ENCODE measurements around the gene RELL1.

The RELL1 gene

DNA sequence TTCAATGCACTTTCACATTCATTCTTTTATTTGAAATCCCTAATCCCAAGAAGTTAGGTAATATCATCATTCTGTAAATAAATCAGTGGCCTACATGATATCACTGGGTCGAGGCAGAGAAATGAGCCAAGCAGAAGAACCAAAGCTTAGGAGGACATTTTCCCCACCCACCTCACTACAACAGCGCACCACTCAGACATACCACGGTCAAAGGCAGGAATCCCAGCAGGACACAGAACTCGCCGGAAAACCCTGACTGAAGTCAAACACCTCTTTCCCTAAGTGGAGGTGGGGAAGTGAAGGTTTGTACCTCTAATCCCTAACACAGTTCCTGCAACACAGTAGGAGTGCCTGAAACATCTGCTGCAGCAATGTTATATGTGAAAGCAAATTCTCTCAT, 21.5 kb downstream of the RELL1 start:
- DNase-seq, result no peak

DNA sequence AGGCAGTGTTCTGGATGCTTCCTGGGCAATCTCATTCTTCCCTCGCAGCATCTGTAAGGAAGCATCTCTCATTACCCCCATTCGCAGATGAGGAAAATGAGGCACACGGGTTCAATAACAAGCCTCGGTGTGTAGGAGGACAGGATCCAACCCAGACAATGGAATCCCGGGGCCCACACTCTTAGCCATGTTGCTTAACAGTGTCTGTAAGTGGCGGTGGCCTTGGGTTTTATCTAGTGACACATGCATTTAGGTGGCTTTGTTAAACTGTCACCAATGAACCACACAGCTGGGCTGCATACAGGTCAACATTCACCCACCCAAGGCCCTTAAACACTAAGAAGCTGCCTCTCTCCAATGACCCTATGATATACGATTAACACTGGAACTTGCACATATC, 22.6 kb downstream of the RELL1 start:
- no peak for DNase-seq

DNA sequence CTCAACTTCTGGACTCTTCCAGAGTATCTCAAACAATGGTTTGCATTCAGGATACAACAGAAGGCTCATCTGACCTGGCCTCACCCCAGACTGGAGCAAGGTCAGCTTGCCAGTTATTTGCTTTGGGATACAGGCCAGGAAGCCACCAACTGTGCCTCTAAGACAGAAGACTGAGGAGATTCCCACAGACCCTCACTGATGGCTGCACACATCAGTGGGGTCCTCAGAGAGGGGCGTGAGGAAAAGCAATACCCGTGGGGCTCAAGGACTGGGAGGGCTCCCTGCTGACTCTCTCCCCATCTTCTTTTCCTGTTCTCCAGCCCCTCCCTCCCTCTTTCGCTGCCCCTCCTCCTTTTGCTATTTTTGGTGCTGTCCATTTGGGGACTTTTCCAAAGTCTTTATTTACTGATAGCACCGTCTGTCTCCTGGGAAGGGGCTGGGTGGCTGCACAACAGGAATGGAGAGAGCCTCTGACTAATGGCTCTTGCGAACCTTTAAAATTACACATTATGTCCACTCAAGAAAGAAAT, 23.2 kb downstream of the RELL1 start:
- DNase-seq, result no peak

DNA sequence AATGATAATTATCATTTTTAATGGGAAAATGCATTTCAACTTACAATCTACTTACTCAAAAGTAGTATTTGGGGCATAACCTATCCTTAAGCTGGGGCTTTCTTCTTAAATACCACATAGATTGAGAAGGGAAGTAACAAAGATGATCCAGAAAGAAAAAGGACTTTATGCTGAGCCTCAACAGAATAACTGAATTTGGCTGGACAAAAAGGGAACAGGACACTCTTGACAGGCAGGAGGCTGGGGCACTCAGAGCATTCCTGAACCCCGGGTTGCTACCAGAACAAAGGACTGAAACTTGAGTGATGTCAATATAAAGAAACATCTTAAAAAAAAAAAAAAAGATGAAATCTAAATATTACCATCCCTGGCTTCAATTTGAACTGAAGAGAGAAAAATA, 23.9 kb downstream of the RELL1 start:
- DNase-seq, result no peak

DNA sequence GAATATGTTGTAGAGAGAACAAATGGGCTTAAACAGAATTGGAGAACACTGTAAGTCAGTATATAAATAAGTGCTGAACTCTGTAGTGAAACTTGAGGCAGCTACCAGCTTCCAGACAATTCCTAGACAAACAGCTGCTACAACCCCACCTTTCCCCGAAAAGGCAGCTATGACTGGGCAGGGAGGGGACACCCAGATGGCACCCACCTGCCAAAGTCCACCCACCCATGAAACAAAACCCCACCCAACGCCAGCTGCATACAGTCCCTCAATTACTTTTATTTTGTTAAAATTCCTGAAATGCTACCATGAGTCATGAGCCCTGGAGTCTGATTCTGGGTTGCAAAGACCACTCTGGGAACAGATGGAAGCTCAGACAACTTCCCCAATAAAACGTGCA, 24.4 kb downstream of the RELL1 start:
- DNase-seq, result no peak

DNA sequence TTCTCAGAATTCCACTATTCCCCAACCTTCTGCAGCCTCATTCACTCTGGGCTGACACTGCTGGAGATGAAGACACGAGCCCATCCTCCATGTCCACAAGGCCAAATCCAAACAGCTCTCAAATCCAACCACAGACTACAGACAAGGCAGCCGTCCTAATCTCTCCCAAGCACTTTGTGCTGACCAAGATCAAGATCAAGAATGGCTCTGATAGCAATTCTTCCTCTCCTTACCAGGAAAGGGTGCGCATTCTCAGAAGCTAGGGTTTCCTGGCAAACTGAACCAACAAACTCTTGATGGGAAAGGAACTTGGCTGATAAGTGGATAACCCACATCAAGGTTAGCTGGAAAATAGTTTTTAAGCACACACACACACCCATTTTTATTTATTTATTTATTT, 26.5 kb downstream of the RELL1 start:
- no peak for DNase-seq

DNA sequence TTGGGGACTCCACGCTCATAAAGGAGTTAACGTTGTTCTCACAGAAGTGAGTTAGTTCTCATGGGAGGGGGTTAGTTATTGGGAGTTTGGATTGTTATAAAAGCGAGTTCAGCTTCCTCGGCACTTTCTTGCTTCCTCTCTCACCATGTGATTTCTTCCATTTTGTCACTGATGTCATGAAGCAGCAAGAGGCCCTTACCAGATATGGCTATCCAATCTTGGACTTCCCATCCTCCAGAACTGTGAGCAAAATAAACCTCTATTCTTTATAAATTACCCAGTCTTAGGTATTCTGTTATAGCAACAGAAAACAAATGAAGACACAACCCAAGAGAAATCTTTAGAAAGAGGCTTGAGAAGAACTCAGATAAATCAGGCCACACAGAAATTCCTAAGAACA, 29.5 kb downstream of the RELL1 start:
- DNase-seq, result no peak

DNA sequence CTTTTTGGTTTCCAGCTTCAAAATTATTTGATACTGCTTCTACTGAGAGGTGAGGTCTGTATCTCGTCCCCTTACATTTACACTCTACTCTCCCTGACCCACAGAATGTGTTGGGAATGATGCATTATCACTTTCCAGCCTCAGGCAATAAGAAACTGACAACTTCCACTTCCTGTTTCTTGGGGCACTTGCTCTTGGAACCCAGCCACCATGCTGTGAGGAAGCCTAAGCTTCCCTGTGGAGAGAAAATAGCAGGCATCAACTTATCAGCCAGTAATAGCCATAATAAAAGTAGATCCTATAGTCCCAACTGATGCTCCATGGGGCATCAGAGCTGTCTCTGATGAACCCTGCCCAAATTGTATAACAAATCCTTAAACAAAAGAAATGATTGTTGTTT, 32.6 kb downstream of the RELL1 start:
- no peak for DNase-seq

DNA sequence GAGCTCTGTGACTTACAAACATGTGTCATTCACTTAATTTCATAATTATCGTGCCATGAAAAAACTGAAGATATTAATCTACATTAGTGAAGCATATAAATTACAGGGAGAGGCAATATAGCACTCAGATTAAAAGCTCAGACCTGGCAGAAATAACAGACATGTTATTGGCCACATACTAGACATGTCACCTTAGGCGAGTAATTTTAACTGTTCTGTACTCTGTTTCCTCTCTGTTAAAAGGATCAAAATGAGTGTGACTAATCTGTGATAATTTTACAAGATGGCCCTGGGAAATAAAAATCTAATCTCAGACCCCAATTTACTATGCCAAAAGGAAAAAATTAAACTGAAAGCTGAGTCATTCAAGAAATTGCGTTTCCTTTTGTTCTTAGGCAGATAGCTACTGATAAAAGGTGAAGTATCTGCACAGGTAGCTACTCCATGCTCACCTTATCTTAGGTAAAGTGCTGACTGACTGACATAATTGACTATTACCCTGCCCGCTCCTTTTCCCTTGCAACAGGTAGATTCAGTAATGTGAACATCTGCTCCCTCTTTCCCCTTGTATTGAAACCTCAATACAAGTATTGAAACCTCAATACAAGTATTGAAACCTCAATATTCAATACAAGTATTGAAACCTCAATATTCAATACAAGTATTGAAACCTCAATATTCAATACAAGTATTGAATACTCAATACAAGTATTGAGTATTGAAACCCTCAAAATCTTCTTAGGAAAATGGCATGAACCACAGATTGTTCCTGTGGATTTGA, 33.2 kb downstream of the RELL1 start:
- no peak for DNase-seq

DNA sequence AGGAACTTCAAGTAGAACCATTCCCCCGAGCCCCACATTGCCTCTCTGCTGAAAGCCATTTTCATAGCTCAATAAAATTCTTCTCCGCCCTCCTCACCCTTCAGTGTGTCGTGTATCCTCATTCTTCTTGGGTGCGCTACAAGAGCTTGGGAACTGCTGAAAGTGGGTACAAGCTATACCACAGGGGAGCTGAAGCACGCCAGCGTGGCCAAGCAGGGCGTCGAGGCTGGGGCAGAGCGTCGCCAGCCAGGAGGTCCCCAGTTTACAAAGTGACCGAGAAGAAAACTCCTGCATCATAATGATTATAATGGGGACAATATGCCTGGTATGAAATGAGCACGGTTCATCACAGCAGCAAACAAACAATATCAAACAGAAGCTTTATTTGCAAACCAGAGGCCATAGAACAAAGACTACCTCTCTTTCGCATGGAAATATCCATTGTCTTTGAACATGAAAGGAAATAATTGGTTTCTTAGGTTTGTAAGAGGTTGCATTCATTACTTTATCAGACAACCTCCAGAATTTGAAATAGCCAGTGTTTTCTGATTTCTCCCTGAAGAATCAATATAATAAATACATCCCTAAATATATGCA, 34.3 kb downstream of the RELL1 start:
- DNase-seq, result no peak

DNA sequence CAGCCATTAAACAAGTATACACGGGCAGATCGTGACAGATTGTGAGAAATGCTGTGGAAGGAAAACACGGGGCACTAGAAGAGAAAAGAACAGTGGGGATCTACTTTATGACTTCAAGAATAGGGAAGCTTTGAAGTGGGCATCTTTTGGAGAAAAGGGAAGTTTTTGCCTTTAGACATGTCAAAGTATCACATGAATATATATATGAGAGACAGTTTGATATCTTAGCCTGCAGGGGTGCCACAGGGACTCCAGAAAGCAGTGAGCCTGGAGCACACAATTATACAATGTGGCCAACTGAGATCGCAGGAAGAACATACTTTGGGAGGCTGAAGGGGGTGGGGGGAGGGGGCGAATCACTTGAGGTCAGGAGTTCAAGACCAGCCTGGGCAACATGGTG, 35.7 kb downstream of the RELL1 start:
- DNase-seq, result no peak

DNA sequence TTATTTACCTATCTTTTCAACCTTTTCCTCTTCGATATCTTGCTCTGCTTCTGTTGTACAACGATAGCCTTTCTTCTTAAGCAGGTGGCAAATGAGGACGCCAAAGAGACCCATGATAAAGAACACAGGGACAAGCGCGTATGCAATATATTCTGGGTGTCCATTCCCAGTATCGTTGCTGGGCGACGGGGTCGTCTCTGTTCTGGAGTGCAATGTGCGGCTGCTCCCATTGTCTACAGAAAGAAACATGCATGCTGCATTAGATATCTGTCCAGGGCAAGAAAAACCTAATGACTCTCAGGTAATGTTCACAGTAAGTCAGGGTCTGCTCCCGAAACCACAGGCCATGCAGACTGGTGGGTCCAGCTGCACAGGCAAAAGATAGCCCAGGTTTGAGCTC, 36.9 kb downstream of the RELL1 start:
- no peak for DNase-seq

DNA sequence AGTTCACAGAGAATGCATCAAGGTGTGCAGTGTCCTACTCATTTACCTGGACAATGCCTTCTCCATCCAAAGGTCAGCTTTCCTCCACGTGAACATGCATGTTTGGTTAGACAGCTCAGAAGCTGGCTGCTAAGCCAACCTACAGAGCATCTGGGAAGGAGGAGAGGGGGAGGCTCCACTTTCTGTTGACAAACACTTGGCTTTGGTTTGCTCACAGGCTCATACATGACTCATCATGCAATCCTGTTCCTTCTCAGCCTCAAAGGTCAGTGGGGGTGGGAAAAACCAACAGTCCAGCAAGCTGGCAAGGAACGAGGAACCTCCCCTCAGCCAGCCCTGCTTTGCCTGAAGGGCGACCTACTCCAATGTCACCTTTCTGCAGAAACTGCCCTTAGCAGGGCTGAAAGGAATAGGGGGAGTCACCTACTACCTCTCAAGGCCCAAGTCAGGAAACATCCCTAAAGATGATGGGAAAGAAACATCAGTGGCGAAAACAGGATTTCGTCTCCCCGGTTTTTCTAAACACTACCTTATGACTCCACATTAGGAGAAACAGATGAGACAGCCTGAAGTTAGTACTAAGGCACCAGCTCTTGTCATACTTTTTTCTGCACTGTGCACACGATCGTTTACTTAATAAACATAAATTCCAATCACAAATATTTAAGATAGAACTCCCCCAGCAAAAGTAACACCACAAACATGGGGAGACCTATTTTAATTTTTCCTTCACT, 37.9 kb downstream of the RELL1 start:
- no peak for DNase-seq

DNA sequence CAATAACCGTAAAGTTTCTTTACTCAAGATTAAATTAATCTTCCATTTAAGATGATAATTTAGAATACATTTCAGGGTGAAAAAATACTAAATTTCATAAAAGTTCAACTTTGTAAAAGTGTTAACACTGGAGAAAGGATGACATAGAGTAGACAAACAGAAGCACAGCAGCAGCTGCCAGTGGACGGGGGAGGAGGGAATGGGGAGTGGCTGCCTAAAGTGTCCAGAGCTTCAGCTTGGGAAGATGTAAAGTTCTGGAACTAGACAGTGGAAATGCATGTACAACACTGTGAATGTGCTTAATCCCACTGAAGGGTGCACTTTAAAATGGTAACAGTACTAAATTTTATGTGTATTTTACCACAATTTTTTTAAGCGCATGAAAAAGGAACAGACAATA, 39.9 kb downstream of the RELL1 start:
- no peak for DNase-seq

DNA sequence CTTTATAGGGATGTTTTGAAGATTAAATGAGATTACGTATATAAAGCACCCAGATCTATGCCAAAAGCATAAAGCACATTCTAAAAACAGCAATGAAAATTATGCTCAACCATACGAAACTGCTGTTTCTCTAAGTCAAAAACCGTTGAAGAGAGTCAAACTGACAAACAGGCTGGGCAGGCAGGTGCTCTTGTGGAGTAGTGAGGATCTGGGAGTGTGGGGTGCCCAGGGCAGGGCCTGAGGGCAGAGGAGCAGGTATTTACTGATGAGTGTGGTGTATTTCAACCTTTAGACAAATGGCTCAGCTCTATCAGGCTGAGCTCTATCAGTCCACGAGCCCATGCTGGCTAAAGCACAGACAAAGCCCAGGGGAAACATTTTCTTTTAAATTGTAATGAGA, 40.4 kb downstream of the RELL1 start:
- no peak for DNase-seq

DNA sequence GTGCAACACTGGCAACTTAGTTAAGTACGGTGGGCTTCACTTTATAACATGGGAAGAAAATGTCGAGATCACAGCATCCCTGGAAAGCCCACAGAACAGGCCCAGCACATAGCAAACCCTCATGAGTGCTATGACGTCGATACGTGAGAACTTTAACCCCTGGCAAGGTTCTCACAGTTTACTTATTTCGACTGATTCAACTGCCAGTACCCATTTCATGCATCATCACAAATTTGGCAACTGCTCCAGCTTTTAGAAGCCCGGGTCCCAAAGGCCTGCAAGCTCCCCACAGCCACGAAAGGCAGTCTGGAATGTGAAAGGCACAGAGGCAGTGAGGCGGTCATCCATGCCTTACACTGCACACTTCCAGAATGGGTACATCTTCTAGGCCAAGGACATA, 41.2 kb downstream of the RELL1 start:
- no peak for DNase-seq

DNA sequence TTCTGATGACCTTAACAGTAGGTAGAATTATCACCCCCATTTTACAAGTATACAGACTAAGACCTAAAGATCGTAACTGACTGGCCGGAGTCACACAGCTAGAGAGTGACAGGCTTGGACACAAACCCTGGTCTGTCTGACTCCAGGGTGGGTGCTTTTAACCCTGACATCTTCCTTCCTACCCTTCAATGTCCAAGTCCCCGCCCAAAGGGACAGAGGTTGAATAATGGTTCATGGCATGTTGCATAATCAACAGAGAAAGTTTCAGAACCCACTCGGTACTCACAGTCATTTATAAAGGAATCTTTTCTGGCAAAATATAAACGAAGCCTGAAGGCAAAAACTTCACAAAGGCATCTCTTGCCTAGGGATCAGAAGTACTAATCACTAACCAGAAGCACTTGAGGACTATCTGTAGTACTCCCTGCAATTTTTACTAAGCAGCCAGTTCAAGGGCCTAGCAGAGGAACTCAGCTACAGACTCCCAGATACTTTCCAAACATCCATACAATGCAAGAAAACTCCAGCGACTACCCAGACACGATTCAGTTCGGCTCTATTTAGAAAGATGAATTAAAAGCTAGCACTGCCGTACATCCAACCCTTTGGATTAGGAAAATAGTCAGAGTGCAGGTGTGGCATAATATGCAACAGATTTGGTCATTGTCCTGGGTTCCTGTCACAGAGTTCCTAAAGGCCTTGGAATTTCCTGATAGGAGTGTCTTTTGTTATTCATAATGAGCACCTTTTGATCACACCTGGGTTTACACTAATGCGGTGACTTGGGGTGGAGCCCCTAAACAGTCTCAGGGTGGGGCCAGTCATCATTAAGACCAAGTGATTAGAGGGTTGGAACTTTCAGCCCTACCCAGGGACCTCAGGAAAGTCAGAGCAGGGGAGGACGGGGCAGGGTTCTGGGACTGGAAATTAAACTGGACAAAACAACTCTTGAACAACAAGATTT, 44.0 kb downstream of the RELL1 start:
- no peak for DNase-seq

DNA sequence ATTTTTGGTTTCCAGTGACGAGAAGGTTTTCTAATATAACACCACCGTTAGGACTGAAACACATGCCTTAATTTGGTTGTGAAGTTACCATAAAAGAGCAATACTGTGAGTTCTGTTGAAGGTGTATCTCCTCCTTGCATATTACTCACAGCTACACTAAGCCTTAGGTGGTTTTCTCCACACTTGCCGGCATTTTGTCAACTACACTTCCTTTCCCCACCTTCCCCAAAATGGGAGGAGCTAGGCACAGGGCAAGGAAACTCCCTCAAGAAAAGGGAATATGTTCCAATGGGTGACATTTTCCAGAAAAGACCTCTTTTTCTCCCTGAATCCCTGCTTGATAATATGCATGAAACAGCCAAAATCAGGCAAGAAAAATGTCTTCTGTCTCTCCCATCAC, 44.8 kb downstream of the RELL1 start:
- DNase-seq, result no peak

DNA sequence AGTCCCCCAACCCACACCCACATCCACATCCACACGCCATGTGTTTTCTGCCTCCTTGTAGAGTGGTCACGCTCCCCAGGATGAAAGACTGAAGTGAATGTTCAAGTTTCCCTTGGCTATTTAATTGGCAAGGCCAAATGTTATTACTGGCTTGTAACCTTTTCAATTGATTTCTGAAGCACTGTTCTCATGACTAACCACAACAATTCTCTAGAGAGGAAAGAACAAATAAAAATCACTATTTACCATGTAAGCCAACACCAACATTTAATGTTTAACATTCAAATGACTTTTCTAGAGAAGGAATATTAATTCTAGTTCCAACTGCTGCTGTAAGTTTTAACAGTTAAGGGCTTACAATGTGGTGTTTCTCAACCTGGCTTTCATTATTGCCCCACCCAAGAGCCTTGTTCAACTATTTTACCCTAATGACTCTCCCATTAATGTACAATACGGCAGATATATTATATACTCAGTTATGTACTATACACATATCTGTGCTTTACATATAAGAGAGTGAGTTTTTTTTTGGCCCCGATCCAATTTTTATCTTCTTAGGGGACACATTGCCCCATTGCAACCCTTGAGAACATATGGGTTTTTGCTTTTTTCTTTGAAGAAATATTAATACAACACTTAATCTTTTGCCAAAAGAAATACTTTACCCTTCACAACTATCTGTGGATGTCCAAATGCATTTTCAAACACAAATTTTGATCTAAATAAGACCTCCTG, 46.5 kb downstream of the RELL1 start:
- DNase-seq, result no peak

DNA sequence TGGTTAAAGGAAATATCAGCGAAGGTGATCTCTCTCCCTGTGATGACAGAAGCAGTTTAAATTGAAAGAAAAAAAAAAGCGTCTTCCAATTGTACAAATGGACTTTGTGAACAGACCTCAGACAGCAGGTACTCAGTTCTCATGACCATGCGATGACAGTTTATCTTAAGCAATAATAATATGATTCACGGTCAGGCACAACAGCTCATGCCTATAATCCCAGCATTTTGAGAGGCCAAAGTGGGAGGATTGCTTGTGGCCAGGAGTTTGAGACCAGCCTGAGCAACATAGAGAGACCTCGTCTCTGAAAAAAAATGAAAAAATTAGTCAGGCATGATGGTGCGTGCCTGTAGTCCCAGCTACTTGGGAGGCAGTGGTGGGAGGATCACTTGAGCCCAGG, 51.0 kb downstream of the RELL1 start:
- no peak for DNase-seq

DNA sequence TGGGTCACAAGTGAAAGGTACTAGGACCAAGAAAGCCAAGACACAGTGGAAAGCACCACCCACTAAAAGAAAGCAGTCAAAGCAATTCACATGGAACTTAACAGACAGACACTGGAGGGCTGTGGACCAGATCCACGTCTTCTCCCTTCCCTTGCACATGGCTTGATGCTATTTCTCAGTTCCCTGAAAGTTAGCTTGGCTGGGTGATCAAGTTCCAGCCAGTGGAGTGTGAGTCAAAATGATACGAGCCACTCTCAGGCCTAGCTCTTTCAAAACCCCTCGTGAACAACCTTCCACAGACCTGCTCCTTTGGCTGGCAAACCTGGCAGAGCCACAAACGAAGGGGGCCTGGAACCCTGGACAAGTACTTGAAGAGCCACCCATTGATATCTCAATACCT, 52.0 kb downstream of the RELL1 start:
- no peak for DNase-seq

DNA sequence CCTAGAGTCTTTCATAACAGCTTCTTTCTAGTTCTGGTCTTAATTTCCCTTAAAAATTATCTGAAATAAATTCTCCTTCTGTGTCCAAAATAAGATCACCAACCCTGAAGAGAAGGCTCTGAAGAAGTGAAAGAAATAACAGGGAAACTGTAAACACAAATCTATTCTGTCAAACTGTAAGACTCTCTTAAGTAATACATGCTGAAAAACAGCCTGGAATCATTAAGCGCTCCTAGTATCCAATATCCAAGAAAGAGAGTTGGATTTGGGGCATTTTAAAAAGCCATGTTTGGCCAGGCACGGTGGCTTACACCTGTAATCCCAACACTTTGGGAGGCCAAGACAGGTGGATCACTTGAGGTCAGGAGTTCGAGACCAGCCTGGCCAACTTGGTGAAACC, 53.3 kb downstream of the RELL1 start:
- no peak for DNase-seq

Data from NCI-H146 (cell line).